T-cell (primary cell): ENCODE results near the gene EPB41L4B. TPM values are rescaled to one million over a fixed set of nuclear protein-coding genes. Genes with fewer than 3 reads are reported as not detected.

Experiments used
- ATAC-seq, 4 experiments: fragments of 200-7000 bp in 3 of 4; fragments of 150-1000 bp in 1 of 4; cut with Tn5 transposase; replicated peaks in 1 of 4; 1 replicate in 3 of 4; 2 replicates in 1 of 4; pipeline ENCODE4 v1.10.0; 2021; ENCODE audit warnings: moderate library complexity in 3 of 4, mild to moderate bottlenecking in 2 of 4, moderate number of reproducible peaks in 1 of 4
- CTCF ChIA-PET, 2 donors: fragments of 300-600 bp; sonication (Branson Sonifier 250); formaldehyde crosslinking; loops; one replicate each; lab custom pipeline; 2022; ENCODE audit warnings: antibody characterized with exemption in 2 of 2; lab: Charles Lee
- POLR2A ChIA-PET, 2 donors: fragments of 300-600 bp; sonication (Branson Sonifier 250); formaldehyde crosslinking; loops; one replicate each; lab custom pipeline; 2022; ENCODE audit warnings: antibody characterized with exemption in 2 of 2; lab: Charles Lee
- DNase-seq, 35 experiments: peaks; one replicate each; pipeline versions ENCODE4 v3.0.0 to v3.0.0-alpha.2; 2013 to 2023
- H3K27ac ChIP-seq: one replicate; pipeline ENCODE4 v1.5.1; 2013; ENCODE audit warnings: low read length
- H3K27me3 ChIP-seq, 2 experiments: replicated peaks in 1 of 2; 1 replicate in 1 of 2; 2 replicates in 1 of 2; pipeline versions ENCODE4 v1.6.1 to v1.7.0; 2013; ENCODE audit warnings: low read length in 1 of 2, mixed read lengths in 1 of 2; ENCODE audit not compliant: control insufficient read depth in 2 of 2, insufficient read depth in 2 of 2; ENCODE audit errors: extremely low read depth in 1 of 2
- H3K36me3 ChIP-seq, 2 donors: 1 replicate in 1 of 2; 2 replicates in 1 of 2; pipeline versions ENCODE4 v1.6.1 to v1.7.0; 2013; ENCODE audit warnings: low read length in 1 of 2; ENCODE audit not compliant: control insufficient read depth in 2 of 2, insufficient read depth in 1 of 2; ENCODE audit errors: extremely low read depth in 1 of 2
- H3K4me1 ChIP-seq, 2 experiments: 1 replicate in 1 of 2; 2 replicates in 1 of 2; pipeline versions ENCODE4 v1.6.1 to v1.7.0; 2013; ENCODE audit warnings: low read length in 2 of 2, mixed read lengths in 1 of 2; ENCODE audit not compliant: insufficient read depth in 2 of 2, control insufficient read depth in 1 of 2; ENCODE audit errors: extremely low read depth in 1 of 2
- H3K4me3 ChIP-seq, 2 donors: 1 replicate in 1 of 2; 2 replicates in 1 of 2; pipeline versions ENCODE4 v1.5.1 to v1.7.0; 2013; ENCODE audit warnings: mild to moderate bottlenecking in 2 of 2, low read length in 1 of 2, moderate library complexity in 1 of 2; ENCODE audit not compliant: control insufficient read depth in 1 of 2; ENCODE audit errors: extremely low read depth in 1 of 2
- H3K9me3 ChIP-seq: 2 replicates; pipeline ENCODE4 v1.7.0; 2013
- H3K27ac Mint-ChIP-seq, 2 donors: one replicate each; pipeline ENCODE4 v1.8.0; 2020 to 2021; ENCODE audit warnings: mild to moderate bottlenecking in 2 of 2, mixed read lengths in 2 of 2
- H3K27me3 Mint-ChIP-seq, 2 donors: one replicate each; pipeline ENCODE4 v1.8.0; 2021 to 2022; ENCODE audit warnings: mixed read lengths in 2 of 2
- H3K36me3 Mint-ChIP-seq: one replicate; pipeline ENCODE4 v1.8.0; 2021; ENCODE audit warnings: mixed read lengths
- H3K4me1 Mint-ChIP-seq, 3 donors: one replicate each; pipeline ENCODE4 v1.8.0; 2020 to 2022; ENCODE audit warnings: mixed read lengths in 3 of 3, mild to moderate bottlenecking in 1 of 3
- H3K4me3 Mint-ChIP-seq, 3 donors: one replicate each; pipeline ENCODE4 v1.8.0; 2020 to 2022; ENCODE audit warnings: mild to moderate bottlenecking in 3 of 3, mixed read lengths in 3 of 3, moderate library complexity in 3 of 3
- H3K9me3 Mint-ChIP-seq, 3 donors: one replicate each; pipeline ENCODE4 v1.8.0; 2020 to 2022; ENCODE audit warnings: mixed read lengths in 3 of 3
- WGBS: methylation state at CpG from one replicate; pipeline ENCODE4 v1.1.5; 2013; ENCODE audit warnings: missing lambda C conversion rate; ENCODE audit not compliant: insufficient coverage; 5-methylcytosine and 5-hydroxymethylcytosine counted together
- total RNA-seq, 35 experiments: library from RNA in 6 of 35; stranded (reverse) in 6 of 35; fragments of 120-200 nt in 1 of 35; gene quantifications; one replicate each; pipeline versions ENCODE4 v1.2.1 to v1.2.4 and lab custom pipeline; 2013 to 2026

The EPB41L4B gene
- total RNA-seq, 5 donors from 2014 or later (not counting 1 experiment from before 2014, with no cell fraction given) = 0.16 to 0.26 (median 0.16) TPM; not detected in 2

- no peaks in the 10 kb centered on the region for H3K9me3 ChIP-seq
- Mint-ChIP-seq H3K9me3 (no peaks in the 10 kb centered on the region), H3K27me3 (peaks cover 41 to 42% of the 10 kb centered on the region in 2 donors), H3K4me3 (no peak overlapping the region), H3K36me3 (no peaks in the 10 kb centered on the region), H3K27ac (no peak overlapping the region), H3K4me1 (peaks cover 7 to 10% (median 8%) of the 10 kb centered on the region in 3 donors)
- ChIA-PET POLR2A (interaction anchor here in 1 of 2 donors (0.5 kb wide), 1 partner anchor 1275 kb away, joined by 3 read pairs; no protein-coding TSS in a partner anchor), CTCF (no interaction called here)
- no peak overlapping the region for H3K4me3 ChIP-seq
- no peak overlapping the region for H3K27ac ChIP-seq
- ATAC-seq (no peak), DNase-seq (no peak)
- H3K4me1 ChIP-seq = peaks cover 0 to 3% of the 10 kb centered on the region in 2 experiments
- peaks cover 8 to 21% of the 10 kb centered on the region in 2 experiments for H3K27me3 ChIP-seq
- no peaks in the 10 kb centered on the region for H3K36me3 ChIP-seq
Measured at GRCh38 chr9:109325089-109325488, 4.2 kb upstream of the EPB41L4B start.

GRCh38 chr9:109323771-109324170 lies 2.9 kb upstream of the EPB41L4B start:
- no peaks in the 10 kb centered on the region for H3K36me3 Mint-ChIP-seq

GRCh38 chr9:109321727-109322126 lies 868 bp upstream of the EPB41L4B start:
- Mint-ChIP-seq H3K9me3 (no peaks in the 10 kb centered on the region), H3K36me3 (no peaks in the 10 kb centered on the region), H3K27ac (no peak overlapping the region), H3K4me3 (peak overlapping the region; percentile 76 to 89 (median 81)), H3K27me3 (peaks cover 55 to 57% of the 10 kb centered on the region in 2 donors), H3K4me1 (peaks cover 10 to 15% (median 13%) of the 10 kb centered on the region in 3 donors)
- H3K9me3 ChIP-seq = no peaks in the 10 kb centered on the region
- peaks cover 0 to 11% of the 10 kb centered on the region in 2 experiments for H3K4me1 ChIP-seq
- DNase-seq (no peak), ATAC-seq (no peak)
- CTCF ChIA-PET = no interaction called here
- H3K36me3 ChIP-seq = no peaks in the 10 kb centered on the region
- no peak overlapping the region for H3K4me3 ChIP-seq
- H3K27me3 ChIP-seq = peaks cover 12 to 40% of the 10 kb centered on the region in 2 experiments
- POLR2A ChIA-PET = no interaction called here
- no peak overlapping the region for H3K27ac ChIP-seq
- no CpG with 5 or more reads among the region's 5 CpGs for WGBS

More at GRCh38 chr9:109323771-109324170, 2.9 kb upstream of the EPB41L4B start:
- peaks cover 47% of the 10 kb centered on the region in 2 donors for H3K27me3 Mint-ChIP-seq
- H3K4me3 Mint-ChIP-seq = no peak overlapping the region
- H3K27ac ChIP-seq = no peak overlapping the region
- H3K9me3 Mint-ChIP-seq = no peaks in the 10 kb centered on the region
- ATAC-seq = no peak
- H3K27ac Mint-ChIP-seq = no peak overlapping the region
- peaks cover 0 to 11% of the 10 kb centered on the region in 2 experiments for H3K4me1 ChIP-seq
- no peak overlapping the region for H3K4me3 ChIP-seq
- H3K4me1 Mint-ChIP-seq = peaks cover 10 to 13% (median 11%) of the 10 kb centered on the region in 3 donors
- H3K9me3 ChIP-seq = no peaks in the 10 kb centered on the region
- 80% methylated on average over 1 of the region's 3 CpGs for WGBS
- POLR2A ChIA-PET = no interaction called here
- H3K27me3 ChIP-seq = peaks cover 8 to 24% of the 10 kb centered on the region in 2 experiments
- CTCF ChIA-PET = no interaction called here
- no peak for DNase-seq
- H3K36me3 ChIP-seq = no peaks in the 10 kb centered on the region

GRCh38 chr9:109320331-109320741 lies 523 bp downstream of the EPB41L4B start:
- H3K4me3 ChIP-seq = no peak overlapping the region
- peak in 3 of 4 experiments; percentile 13 to 21 (median 17) for ATAC-seq
- peak in 1 of 35 experiments; percentile 16 for DNase-seq
- peaks cover 69% of the 10 kb centered on the region in 2 donors for H3K27me3 Mint-ChIP-seq
- no peaks in the 10 kb centered on the region for H3K36me3 Mint-ChIP-seq
- H3K4me3 Mint-ChIP-seq = no peak overlapping the region
- under 1% methylated on average over 77 of the region's 77 CpGs for WGBS
- H3K4me1 Mint-ChIP-seq = peaks cover 10 to 15% (median 13%) of the 10 kb centered on the region in 3 donors
- no peak overlapping the region for H3K27ac Mint-ChIP-seq
- no peak overlapping the region for H3K27ac ChIP-seq
- peaks cover 0 to 11% of the 10 kb centered on the region in 2 experiments for H3K4me1 ChIP-seq
- ChIA-PET POLR2A (no interaction called here), CTCF (no interaction called here)
- peaks cover 15 to 49% of the 10 kb centered on the region in 2 experiments for H3K27me3 ChIP-seq
- H3K36me3 ChIP-seq = no peaks in the 10 kb centered on the region
- H3K9me3 Mint-ChIP-seq = no peaks in the 10 kb centered on the region
- no peaks in the 10 kb centered on the region for H3K9me3 ChIP-seq

- ATAC-seq (peak in 1 of 4 experiments; percentile 10), DNase-seq (peak in 2 of 35 experiments; percentile 6 to 15)
- 3% methylated on average over 34 of the region's 42 CpGs for WGBS
Measured at GRCh38 chr9:109319626-109320241, 1.1 kb downstream of the EPB41L4B start.

GRCh38 chr9:109319017-109319625 lies 1.7 kb downstream of the EPB41L4B start:
- DNase-seq = no peak
- Mint-ChIP-seq H3K9me3 (no peaks in the 10 kb centered on the region), H3K36me3 (no peaks in the 10 kb centered on the region), H3K27me3 (peaks cover 73% of the 10 kb centered on the region in 2 donors), H3K4me3 (peak overlapping the region; percentile 64 to 76 (median 70)), H3K4me1 (peaks cover 10 to 15% (median 13%) of the 10 kb centered on the region in 3 donors), H3K27ac (no peak overlapping the region)
- WGBS = 5% methylated on average over 34 of the region's 41 CpGs
- peaks cover 0 to 11% of the 10 kb centered on the region in 2 experiments for H3K4me1 ChIP-seq
- no peaks in the 10 kb centered on the region for H3K36me3 ChIP-seq
- no peak overlapping the region for H3K27ac ChIP-seq
- no peak for ATAC-seq
- ChIA-PET CTCF (no interaction called here), POLR2A (interaction anchor here in 1 of 2 donors (0.6 kb wide), 1 partner anchor 210 kb away, joined by 4 read pairs; no protein-coding TSS in a partner anchor)
- peaks cover 15 to 58% of the 10 kb centered on the region in 2 experiments for H3K27me3 ChIP-seq
- no peak overlapping the region for H3K4me3 ChIP-seq
- H3K9me3 ChIP-seq = no peaks in the 10 kb centered on the region

More at GRCh38 chr9:109319626-109320241, 1.1 kb downstream of the EPB41L4B start:
- no peak overlapping the region for H3K27ac Mint-ChIP-seq
- no peaks in the 10 kb centered on the region for H3K9me3 Mint-ChIP-seq
- Histone ChIP-seq H3K36me3 (no peaks in the 10 kb centered on the region), H3K9me3 (no peaks in the 10 kb centered on the region), H3K4me3 (no peak overlapping the region), H3K27me3 (peaks cover 15 to 52% of the 10 kb centered on the region in 2 experiments), H3K4me1 (peaks cover 0 to 11% of the 10 kb centered on the region in 2 experiments), H3K27ac (no peak overlapping the region)
- no peaks in the 10 kb centered on the region for H3K36me3 Mint-ChIP-seq
- H3K4me1 Mint-ChIP-seq = peaks cover 10 to 15% (median 13%) of the 10 kb centered on the region in 3 donors
- CTCF ChIA-PET = no interaction called here
- peak overlapping the region; percentile 64 to 76 (median 70) for H3K4me3 Mint-ChIP-seq
- peaks cover 73 to 75% of the 10 kb centered on the region in 2 donors for H3K27me3 Mint-ChIP-seq
- POLR2A ChIA-PET = interaction anchor here in 1 of 2 donors (0.6 kb wide), 1 partner anchor 210 kb away, joined by 4 read pairs; no protein-coding TSS in a partner anchor
